ENCODE data around the gene RELN.
"Not testable (repeated sequence)": the region's sequence is repeated elsewhere in the genome, so short reads cannot be mapped to it uniquely, and the experiment has no call there.

The RELN gene

GRCh38 chr7:103855671-103856070 lies 133.8 kb downstream of the RELN start:
- in situ Hi-C loops (cut with HindIII; ENCODE audit: low sequenced_read_pairs) = no loop called here

DNA sequence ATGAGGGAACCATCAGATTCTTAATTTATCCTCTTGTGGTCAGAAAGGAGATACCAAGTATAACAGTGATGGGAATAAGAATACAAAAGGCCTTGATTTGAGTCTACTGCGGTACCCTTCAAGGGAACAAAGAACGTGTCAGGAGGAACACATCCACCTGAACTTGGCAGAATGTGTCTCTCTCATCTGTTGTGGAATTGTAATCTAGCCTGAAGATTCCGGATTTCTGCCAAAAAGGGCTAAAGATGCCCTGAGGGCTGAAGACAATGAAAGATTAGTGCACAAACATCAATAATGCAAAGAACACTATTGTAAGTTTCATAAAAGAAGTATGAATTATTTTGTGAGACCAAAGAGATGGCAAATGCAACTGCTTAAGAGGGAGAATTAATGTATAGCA lies 134.8 kb downstream of the RELN start:
- in situ Hi-C loops (cut with HindIII; ENCODE audit: low sequenced_read_pairs) = no loop called here

DNA sequence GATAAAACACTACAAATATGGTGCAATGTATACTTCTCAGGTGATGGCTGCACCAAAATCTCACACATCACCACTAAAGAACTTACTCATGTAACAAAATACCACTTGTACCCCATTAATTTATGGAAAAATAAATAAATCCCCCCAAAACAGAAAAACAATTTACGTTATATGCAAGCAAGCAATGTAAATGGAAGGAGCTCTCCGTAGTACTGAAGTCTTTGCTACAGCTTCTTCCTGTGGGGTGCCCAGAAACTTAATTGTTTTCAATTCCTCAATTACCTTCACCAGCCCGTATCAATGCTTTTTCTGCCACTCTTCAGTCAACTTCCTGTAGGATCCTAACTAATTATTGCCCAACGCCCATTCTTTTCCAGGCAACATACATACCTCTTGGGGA lies 138.1 kb downstream of the RELN start:
- in situ Hi-C loops (cut with HindIII; ENCODE audit: low sequenced_read_pairs) = no loop called here

DNA sequence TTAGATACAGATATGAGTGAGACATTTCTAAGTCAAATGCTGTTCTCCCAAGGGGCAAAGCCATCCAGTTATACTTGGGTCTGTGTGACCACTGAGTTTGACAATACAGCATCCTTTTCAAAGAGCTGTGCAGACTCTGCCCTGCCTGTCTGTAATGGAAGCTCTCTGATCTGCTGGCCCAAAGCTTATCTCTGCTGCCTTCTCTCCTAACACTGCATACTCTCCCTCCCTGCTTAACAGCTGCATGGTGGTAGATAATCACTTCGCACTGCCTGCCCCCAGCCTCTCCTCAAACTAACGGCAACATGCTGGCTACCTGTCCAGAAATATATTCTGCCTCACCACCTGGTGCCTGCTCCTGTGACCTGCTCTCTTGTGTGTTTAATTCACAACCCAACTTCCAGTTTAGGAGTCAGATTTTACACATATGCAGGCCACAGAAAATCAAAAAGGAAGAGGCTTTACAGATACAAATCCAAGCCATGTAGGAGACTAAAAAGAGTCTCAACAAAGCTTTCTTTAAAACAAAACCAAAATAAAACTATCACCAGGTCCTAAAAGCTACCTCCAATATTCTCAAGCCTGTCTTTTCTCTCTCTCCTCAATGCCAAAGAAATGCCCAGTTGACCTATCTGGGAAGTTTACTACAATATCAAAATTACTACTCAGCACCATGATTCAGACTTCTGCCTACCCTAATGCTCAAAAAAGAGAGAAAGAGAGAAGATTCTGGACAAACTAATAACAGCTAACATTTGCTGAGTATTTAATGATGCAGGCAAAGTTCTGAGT lies 145.6 kb downstream of the RELN start:
- in situ Hi-C loops (cut with HindIII; ENCODE audit: low sequenced_read_pairs) = no loop called here

DNA sequence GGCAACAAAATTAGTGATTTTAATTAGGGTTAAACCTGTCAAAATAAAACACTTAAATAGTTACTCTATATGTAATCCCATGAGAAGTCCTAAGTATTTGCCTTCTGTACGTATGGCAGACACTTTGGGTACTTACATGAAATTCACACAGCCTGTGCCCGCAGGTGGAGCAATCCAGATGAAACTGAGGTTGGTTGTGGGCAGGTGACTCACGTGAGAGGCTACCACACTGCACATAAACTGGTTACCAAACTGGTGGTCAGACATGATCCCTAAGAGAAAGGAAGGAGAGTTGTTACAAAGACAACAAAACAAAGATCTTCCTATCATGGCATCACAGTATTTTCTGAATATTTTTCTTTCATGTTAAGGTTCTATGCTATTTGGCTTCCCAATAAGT lies 156.1 kb downstream of the RELN start:
- in situ Hi-C loops (cut with HindIII; ENCODE audit: low sequenced_read_pairs) = no loop called here

GRCh38 chr7:103832438-103832837 lies 157.0 kb downstream of the RELN start:
- in situ Hi-C loops (cut with HindIII; ENCODE audit: low sequenced_read_pairs) = no loop called here

DNA sequence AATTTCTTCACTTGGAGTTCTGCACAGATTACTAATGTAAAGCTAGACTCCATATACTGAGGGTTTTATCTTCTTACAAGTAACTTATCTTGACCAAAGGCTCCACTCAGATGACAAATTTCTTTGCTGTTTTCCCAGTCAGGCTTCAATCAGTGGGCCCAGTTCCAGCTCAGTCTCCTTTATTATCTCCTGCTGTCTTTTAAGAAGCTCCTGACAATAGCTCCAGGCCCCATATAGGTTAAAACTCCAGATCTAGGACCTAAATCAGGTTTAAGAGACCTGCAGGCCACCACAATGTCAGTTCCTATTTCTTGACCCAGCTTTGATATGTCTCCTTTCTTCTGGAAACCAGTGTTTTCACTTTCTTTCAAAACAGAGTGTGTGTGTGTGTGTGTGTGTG lies 165.2 kb downstream of the RELN start:
- in situ Hi-C loops (cut with HindIII; ENCODE audit: low sequenced_read_pairs) = no loop called here

DNA sequence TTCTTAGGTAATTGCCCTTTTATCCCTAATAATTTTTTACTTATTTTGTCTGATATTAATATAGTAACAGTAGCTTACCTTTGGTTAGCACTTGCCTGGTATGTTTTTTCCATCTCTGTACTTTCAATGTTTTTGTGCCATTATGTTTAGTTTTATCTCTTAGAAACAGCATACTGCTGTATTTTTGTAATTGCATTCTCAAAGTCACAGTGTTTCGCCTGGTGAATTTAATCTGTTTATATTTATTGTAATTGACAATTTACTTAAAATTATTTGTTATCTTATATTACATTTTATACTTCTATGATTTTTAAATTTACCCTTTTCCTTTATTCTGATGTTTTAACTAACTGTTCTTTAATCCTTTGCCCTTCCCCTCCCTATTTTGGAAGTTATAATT lies 166.4 kb downstream of the RELN start:
- in situ Hi-C loops (cut with HindIII; ENCODE audit: low sequenced_read_pairs) = no loop called here

- in situ Hi-C loops (cut with HindIII; ENCODE audit: low sequenced_read_pairs) = no loop called here
These were observed 168.4 kb downstream of the RELN start for GRCh38 chr7:103821092-103821491.

GRCh38 chr7:103815972-103816371 lies 173.5 kb downstream of the RELN start:
- in situ Hi-C loops (cut with HindIII; ENCODE audit: low sequenced_read_pairs) = not testable (repeated sequence)

- in situ Hi-C loops (cut with HindIII; ENCODE audit: low sequenced_read_pairs) = no loop called here
These were observed 175.5 kb downstream of the RELN start for GRCh38 chr7:103813970-103814369.

DNA sequence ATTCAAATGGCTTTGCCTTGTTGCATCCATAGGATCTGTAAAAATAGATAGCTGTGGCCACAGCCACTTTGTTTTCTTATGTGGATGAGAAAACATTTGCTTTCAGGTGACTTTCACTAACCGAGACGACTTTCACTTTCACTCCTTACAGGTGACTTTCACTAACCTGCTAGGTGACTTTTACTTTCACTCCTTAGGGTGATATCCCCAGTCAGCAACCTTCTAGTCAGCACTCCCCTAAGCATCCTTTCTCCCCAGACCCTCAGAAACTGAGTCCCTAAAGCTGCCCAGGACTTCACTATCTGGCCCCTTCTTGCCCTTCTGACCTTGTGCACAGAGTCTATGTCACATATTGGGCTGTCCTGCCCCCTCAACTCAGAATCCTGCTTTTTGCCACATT lies 177.5 kb downstream of the RELN start:
- in situ Hi-C loops (cut with HindIII; ENCODE audit: low sequenced_read_pairs) = no loop called here

DNA sequence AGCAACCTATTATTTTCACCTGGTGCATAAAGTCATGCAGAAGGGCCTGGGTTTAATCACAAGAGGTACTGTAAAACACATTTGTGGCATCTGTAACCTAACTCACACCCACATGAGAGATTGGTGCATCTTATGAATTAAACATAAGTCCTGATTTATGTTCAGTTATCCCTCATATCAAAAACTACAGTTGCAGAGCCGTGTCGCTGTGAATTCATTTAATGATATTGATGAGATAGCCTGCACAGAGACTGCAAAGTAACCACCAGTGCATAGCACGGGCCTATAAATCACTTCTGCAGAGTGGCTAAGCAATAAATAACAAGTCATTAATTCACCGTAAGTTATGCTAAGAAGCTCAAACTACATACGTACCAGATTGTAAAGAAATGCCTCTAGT lies 178.2 kb downstream of the RELN start:
- in situ Hi-C loops (cut with HindIII; ENCODE audit: low sequenced_read_pairs) = no loop called here

- in situ Hi-C loops (cut with HindIII; ENCODE audit: low sequenced_read_pairs) = no loop called here
These were observed 179.2 kb downstream of the RELN start for GRCh38 chr7:103810112-103810744.

- in situ Hi-C loops (cut with HindIII; ENCODE audit: low sequenced_read_pairs) = loop anchor here (5.0 kb wide), 1 partner anchor 58 kb away; no protein-coding TSS in a partner anchor
These were observed 180.0 kb downstream of the RELN start for GRCh38 chr7:103809229-103809994.

DNA sequence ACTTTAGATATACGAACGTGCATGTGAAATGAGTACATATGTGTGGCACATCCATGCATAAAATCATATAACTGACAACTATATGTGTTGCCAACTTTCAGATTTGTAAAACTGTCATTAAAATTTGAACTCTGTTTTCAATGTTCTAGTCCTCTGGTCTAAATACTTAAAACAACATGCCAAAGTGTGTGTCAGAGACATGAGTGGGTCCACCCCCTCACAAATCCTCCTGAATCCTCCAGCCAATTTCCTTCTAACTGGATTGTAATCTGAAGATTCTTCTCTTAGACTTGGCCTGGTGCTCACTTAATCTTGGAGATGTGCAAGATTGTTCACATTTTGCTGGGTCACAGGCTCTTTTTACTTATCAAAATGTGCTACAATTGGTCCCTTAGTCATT lies 184.1 kb downstream of the RELN start:
- in situ Hi-C loops (cut with HindIII; ENCODE audit: low sequenced_read_pairs) = loop anchor here (5.0 kb wide), 1 partner anchor 62 kb away; no protein-coding TSS in a partner anchor

GRCh38 chr7:103803631-103804030 lies 185.8 kb downstream of the RELN start:
- in situ Hi-C loops (cut with HindIII; ENCODE audit: low sequenced_read_pairs) = no loop called here

DNA sequence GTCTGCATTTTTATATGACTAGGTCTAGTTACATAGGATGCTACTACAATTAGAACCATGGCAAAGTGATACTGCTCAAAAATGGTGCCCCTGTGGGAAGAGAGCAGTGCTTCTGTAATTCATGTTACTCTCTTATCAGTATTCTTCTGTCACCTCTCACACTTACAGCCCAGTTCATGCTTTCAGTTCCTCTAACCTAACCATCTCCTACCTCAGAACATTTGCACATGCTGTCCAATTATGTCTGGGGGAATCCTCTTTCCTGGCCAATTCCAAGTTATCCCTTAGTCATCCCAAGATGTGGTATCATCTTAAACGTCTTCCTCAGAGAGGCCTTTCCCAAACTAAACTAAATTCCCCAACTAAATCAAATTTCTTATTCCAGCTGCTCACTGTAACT lies 190.2 kb downstream of the RELN start:
- in situ Hi-C loops (cut with HindIII; ENCODE audit: low sequenced_read_pairs) = no loop called here

DNA sequence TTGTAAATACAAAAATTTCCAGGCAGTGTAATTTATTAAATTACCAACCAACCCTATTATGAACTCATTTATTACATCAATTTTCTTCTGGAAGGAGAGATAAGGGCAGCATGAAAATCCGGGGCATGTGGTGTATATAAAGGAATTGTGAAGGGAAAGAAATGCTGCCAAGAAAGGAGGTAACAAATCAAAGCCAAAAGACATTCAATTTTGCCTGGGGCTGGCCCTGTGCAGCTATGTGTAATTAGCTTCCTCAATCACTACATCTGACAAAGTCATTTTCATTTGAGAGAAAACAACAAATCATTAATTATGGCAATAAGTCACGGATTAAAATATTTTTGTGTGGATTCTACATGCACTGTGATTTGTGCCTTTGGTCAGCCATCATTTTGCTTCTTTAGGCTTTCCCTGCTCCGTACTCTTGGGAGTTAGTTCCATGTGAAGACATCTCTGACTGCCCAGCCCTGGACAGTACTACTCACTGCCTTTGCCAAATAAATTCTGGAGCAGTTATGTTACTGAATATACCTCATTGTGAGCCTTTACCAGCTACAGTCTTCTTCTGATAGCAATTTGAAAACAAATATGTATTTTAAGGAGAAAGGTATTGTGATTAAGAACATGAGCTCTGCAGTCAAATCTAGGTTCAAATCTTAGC lies 191.7 kb downstream of the RELN start:
- in situ Hi-C loops (cut with HindIII; ENCODE audit: low sequenced_read_pairs) = no loop called here

DNA sequence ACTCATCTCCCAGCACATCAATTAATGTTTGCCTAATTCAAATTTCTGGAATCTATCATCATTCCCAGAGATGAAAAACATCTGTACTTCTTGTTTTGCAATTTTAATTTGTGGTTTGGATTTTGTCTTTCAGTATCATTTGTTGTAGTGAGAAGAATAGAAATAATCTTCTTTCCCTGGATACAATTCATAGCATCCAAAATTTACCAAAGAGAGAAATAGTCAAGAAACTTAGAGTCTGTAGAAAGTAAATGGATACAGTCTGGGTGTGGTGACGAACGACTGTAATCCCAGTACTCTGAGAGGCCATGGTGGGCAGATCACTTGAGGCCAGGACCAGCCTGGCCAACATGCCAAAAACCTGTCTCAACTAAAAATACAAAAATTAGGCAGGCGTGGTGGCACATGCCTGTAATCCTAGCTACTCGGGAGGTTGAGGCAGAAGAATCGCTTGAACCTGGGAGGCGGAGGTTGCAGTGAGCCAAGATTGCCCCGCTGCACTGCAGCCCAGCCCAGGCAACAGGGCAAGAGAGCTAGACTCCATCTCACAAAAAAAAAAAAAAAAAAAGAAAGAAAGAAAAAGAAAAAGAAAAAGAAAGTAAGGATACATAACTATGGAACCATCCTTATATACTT lies 193.0 kb downstream of the RELN start:
- in situ Hi-C loops (cut with HindIII; ENCODE audit: low sequenced_read_pairs) = no loop called here

DNA sequence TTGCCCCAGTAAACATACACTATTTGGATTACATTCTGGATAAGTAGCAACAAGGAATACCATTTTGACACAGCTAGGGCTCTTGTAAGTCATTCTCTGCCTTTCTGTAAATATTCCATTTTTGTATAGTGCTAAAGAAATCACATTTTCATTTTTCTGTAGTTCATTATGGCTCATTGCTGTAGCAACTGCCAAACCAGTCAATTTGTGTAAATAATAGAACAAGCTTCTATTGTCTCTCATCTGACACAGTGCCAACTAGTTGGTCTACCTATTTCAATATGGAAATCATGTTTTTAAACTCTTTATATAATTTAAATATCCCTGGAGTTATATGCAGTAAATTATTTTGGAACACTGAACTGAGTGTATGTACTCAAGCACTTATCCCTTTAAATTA lies 193.7 kb downstream of the RELN start:
- in situ Hi-C loops (cut with HindIII; ENCODE audit: low sequenced_read_pairs) = no loop called here
